Measurements from ENCODE around the gene ID1. TPM values are rescaled to one million over a fixed set of nuclear protein-coding genes. Genes with fewer than 3 reads are reported as not detected.
A peak's percentile ranks its signal among the peaks of the same experiment; 100 is the strongest.

The ID1 gene
- total and polyA plus RNA-seq, 2 of the 13 experiments (the other 11 are each of a cell fraction or from before 2014, with no cell fraction given): 320 to 419 TPM

- TF ChIP-seq UBTF (CRISPR knock-in tag; IDR thresholded peaks at IDR 0.05) (peak; percentile 80), ZNF709 (CRISPR knock-in tag; IDR thresholded peaks at IDR 0.05) (no peak), MNT (IDR thresholded peaks at IDR 0.05) (peak; percentile 73), ZNF383 (CRISPR knock-in tag; IDR thresholded peaks at IDR 0.05; ENCODE audit: borderline replicate concordance) (no peak), BHLHE40 (IDR thresholded peaks at IDR 0.05; ENCODE audit: low read length) (peak; percentile 56), ZNF570 (CRISPR knock-in tag; IDR thresholded peaks at IDR 0.05; ENCODE audit: borderline replicate concordance) (no peak), ZNF318 (CRISPR knock-in tag; IDR thresholded peaks at IDR 0.05) (peak; percentile 40; the same call in 1 of the 2 replicates), ZNF430 (CRISPR knock-in tag; IDR thresholded peaks at IDR 0.05) (no peak; the same call in 1 of the 2 replicates), TGIF2 (CRISPR knock-in tag; IDR thresholded peaks at IDR 0.05) (peak; percentile 90), DNMT1 (CRISPR knock-in tag; IDR thresholded peaks at IDR 0.05) (no peak; the same call in 1 of the 2 replicates), ZBTB39 (CRISPR knock-in tag; IDR thresholded peaks at IDR 0.05) (peak; percentile 92; the same call in 1 of the 2 replicates), ZNF777 (CRISPR knock-in tag; IDR thresholded peaks at IDR 0.05) (peak; percentile 15; the same call in 1 of the 2 replicates), MLX (CRISPR knock-in tag; IDR thresholded peaks at IDR 0.05) (no peak; the same call in 1 of the 2 replicates)
Measured at GRCh38 chr20:31606804-31607639, 1.9 kb downstream of the ID1 start (continued).

Measured in HepG2 (cell line).